ENCODE measurements around the gene AOC2.
A peak's percentile ranks its signal among the peaks of the same experiment; 100 is the strongest.

The AOC2 gene

GRCh38 chr17:42803074-42803883 is 41.1 kb upstream of the AOC2 start:
- Histone ChIP-seq H3K9ac (ENCODE audit: insufficient read length) (no peak overlapping the region), H3K9me3 (ENCODE audit: low read depth, low read length) (no peaks in the 10 kb centered on the region), H3K4me3 (no peak overlapping the region), H3K27ac (no peak overlapping the region), H3K36me3 (ENCODE audit: insufficient read depth, low read length) (no peaks in the 10 kb centered on the region)
- TF ChIP-seq FOXP2 (optimal IDR thresholded peaks at IDR 0.05; ENCODE audit: control extremely low read depth, extremely low read length, insufficient read depth) (no peak), POLR2AphosphoS5 (IDR thresholded peaks at IDR 0.05; ENCODE audit: borderline replicate concordance, low read depth, low read length) (no peak), EZH2 (IDR thresholded peaks at IDR 0.05) (no peak)
- DNase-seq (ENCODE audit: low read depth, low spot score) = no peak

- Histone ChIP-seq H3K27ac (no peak overlapping the region), H3K9ac (ENCODE audit: insufficient read length) (no peak overlapping the region), H3K4me3 (no peak overlapping the region), H3K9me3 (ENCODE audit: low read depth, low read length) (no peaks in the 10 kb centered on the region), H3K36me3 (ENCODE audit: insufficient read depth, low read length) (no peaks in the 10 kb centered on the region)
- DNase-seq (ENCODE audit: low read depth, low spot score) = no peak
- no peak for TF ChIP-seq FOXP2 (optimal IDR thresholded peaks at IDR 0.05; ENCODE audit: control extremely low read depth, extremely low read length, insufficient read depth)
- TF ChIP-seq EZH2 (IDR thresholded peaks at IDR 0.05) = no peak
- TF ChIP-seq POLR2AphosphoS5 (IDR thresholded peaks at IDR 0.05; ENCODE audit: borderline replicate concordance, low read depth, low read length) = no peak
Measured at GRCh38 chr17:42804918-42805367, 39.4 kb upstream of the AOC2 start.

- Histone ChIP-seq H3K36me3 (ENCODE audit: insufficient read depth, low read length) (peaks cover 5% of the 10 kb centered on the region; the same call in 1 of the 2 replicates), H3K4me3 (no peak overlapping the region), H3K27ac (no peak overlapping the region), H3K9me3 (ENCODE audit: low read depth, low read length) (no peaks in the 10 kb centered on the region), H3K9ac (ENCODE audit: insufficient read length) (no peak overlapping the region)
- TF ChIP-seq FOXP2 (optimal IDR thresholded peaks at IDR 0.05; ENCODE audit: control extremely low read depth, extremely low read length, insufficient read depth) (no peak), EZH2 (IDR thresholded peaks at IDR 0.05) (no peak), POLR2AphosphoS5 (IDR thresholded peaks at IDR 0.05; ENCODE audit: borderline replicate concordance, low read depth, low read length) (no peak)
- DNase-seq (ENCODE audit: low read depth, low spot score) = no peak
Measured at GRCh38 chr17:42806249-42806648, 38.1 kb upstream of the AOC2 start.

- TF ChIP-seq FOXP2 (optimal IDR thresholded peaks at IDR 0.05; ENCODE audit: control extremely low read depth, extremely low read length, insufficient read depth) (no peak), POLR2AphosphoS5 (IDR thresholded peaks at IDR 0.05; ENCODE audit: borderline replicate concordance, low read depth, low read length) (no peak), EZH2 (IDR thresholded peaks at IDR 0.05) (no peak)
- no peak for DNase-seq (ENCODE audit: low read depth, low spot score)
- Histone ChIP-seq H3K9ac (ENCODE audit: insufficient read length) (no peak overlapping the region), H3K27ac (no peak overlapping the region), H3K9me3 (ENCODE audit: low read depth, low read length) (no peaks in the 10 kb centered on the region), H3K36me3 (ENCODE audit: insufficient read depth, low read length) (peaks cover 21% of the 10 kb centered on the region), H3K4me3 (no peak overlapping the region)
Measured at GRCh38 chr17:42809250-42809649, 35.1 kb upstream of the AOC2 start.

DNA sequence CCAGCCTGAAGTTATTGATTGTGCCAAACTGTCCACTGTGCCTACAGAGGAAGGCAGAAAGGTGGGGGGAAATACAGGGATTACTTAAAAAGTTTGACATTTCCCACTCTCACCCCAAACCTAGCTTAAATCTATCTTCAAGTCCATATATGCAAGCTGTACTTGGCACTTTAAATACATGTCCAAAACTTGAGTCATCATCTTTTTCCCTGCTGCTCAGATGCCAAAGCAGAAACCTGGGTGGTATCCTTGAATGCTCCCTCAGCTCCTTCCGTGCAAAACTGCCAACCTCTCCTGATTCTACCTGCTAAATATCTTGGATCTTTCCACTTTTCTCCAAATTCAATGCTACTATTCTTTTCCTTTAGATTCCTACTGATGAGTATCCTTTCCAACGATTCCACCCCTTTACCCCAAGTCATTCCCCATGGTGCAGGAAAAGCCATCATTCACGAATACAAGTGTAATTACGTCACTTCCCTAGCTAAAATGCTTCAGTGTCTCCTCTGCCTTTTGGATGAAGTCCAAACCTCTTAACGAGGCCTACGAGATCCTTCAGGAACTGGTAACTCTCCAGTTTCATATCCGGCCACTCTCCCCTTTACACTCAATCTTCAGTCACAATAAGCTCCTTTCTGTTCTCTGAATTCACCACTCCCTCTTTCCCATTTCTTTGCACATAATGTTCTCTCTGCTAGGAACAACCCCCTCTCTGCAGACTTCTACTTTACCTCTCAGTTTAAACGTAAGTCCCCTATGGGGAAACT is 29.6 kb upstream of the AOC2 start:
- H3K9me3 ChIP-seq (ENCODE audit: low read depth, low read length) = no peaks in the 10 kb centered on the region
- H3K36me3 ChIP-seq (ENCODE audit: insufficient read depth, low read length) = peaks cover 64% of the 10 kb centered on the region
- H3K9ac ChIP-seq (ENCODE audit: insufficient read length) = peak overlapping the region; percentile 13
- H3K27ac ChIP-seq = peak overlapping the region; percentile 33; the same call in 1 of the 2 replicates
- TF ChIP-seq POLR2AphosphoS5 (IDR thresholded peaks at IDR 0.05; ENCODE audit: borderline replicate concordance, low read depth, low read length) = no peak
- TF ChIP-seq EZH2 (IDR thresholded peaks at IDR 0.05) = no peak
- H3K4me3 ChIP-seq = peak overlapping the region; percentile 32; the same call in 1 of the 2 replicates
- DNase-seq (ENCODE audit: low read depth, low spot score) = peak; percentile 47

GRCh38 chr17:42817866-42818265 is 26.5 kb upstream of the AOC2 start:
- H3K9me3 ChIP-seq (ENCODE audit: low read depth, low read length) = no peaks in the 10 kb centered on the region
- H3K36me3 ChIP-seq (ENCODE audit: insufficient read depth, low read length) = peaks cover 66% of the 10 kb centered on the region
- H3K4me3 ChIP-seq = no peak overlapping the region
- H3K9ac ChIP-seq (ENCODE audit: insufficient read length) = no peak overlapping the region
- H3K27ac ChIP-seq = no peak overlapping the region
- no peak for TF ChIP-seq FOXP2 (optimal IDR thresholded peaks at IDR 0.05; ENCODE audit: control extremely low read depth, extremely low read length, insufficient read depth)
- TF ChIP-seq POLR2AphosphoS5 (IDR thresholded peaks at IDR 0.05; ENCODE audit: borderline replicate concordance, low read depth, low read length) = no peak
- TF ChIP-seq EZH2 (IDR thresholded peaks at IDR 0.05) = no peak
- DNase-seq (ENCODE audit: low read depth, low spot score) = no peak

DNA sequence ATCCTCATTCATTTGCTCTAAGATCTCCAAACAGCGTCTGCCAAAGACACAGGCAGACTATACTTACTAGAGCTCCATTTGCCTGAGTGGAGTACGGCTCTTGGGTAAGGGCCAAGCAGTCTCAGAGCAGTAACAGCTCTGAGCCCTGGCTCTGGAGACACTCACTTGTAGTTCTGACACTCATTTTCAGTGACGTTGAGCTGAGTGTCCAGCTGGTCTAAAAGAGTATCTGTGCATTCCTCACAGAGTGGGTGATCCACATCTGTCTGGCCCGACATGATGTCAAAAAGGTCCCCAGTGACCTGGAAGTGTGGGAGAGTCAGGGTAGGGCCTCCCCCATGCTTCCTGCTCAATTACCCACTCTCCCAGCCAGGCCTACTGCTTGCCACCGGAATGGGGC is 26.0 kb upstream of the AOC2 start:
- Histone ChIP-seq H3K9ac (ENCODE audit: insufficient read length) (no peak overlapping the region), H3K27ac (no peak overlapping the region), H3K36me3 (ENCODE audit: insufficient read depth, low read length) (peaks cover 64% of the 10 kb centered on the region), H3K9me3 (ENCODE audit: low read depth, low read length) (no peaks in the 10 kb centered on the region), H3K4me3 (no peak overlapping the region)
- no peak for DNase-seq (ENCODE audit: low read depth, low spot score)
- TF ChIP-seq POLR2AphosphoS5 (IDR thresholded peaks at IDR 0.05; ENCODE audit: borderline replicate concordance, low read depth, low read length) = no peak
- no peak for TF ChIP-seq EZH2 (IDR thresholded peaks at IDR 0.05)
- no peak for TF ChIP-seq FOXP2 (optimal IDR thresholded peaks at IDR 0.05; ENCODE audit: control extremely low read depth, extremely low read length, insufficient read depth)

- Histone ChIP-seq H3K36me3 (ENCODE audit: insufficient read depth, low read length) (peaks cover 51% of the 10 kb centered on the region), H3K27ac (no peak overlapping the region)
- no peak for DNase-seq (ENCODE audit: low read depth, low spot score)
Measured at GRCh38 chr17:42819939-42820535, 24.3 kb upstream of the AOC2 start.

More at GRCh38 chr17:42819939-42820535, 24.3 kb upstream of the AOC2 start:
- no peak for TF ChIP-seq EZH2 (IDR thresholded peaks at IDR 0.05)
- TF ChIP-seq FOXP2 (optimal IDR thresholded peaks at IDR 0.05; ENCODE audit: control extremely low read depth, extremely low read length, insufficient read depth) = no peak
- no peak for TF ChIP-seq POLR2AphosphoS5 (IDR thresholded peaks at IDR 0.05; ENCODE audit: borderline replicate concordance, low read depth, low read length)
- no peak overlapping the region for H3K9ac ChIP-seq (ENCODE audit: insufficient read length)
- H3K4me3 ChIP-seq = no peak overlapping the region
- no peaks in the 10 kb centered on the region for H3K9me3 ChIP-seq (ENCODE audit: low read depth, low read length)

All from SK-N-MC (cell line).